HCT116 (cell line): ENCODE measurements around the gene AGTPBP1.

Experiments used
- CTCF ChIP-seq, 3 experiments: fragments of 200-600 bp in 1 of 3; sonication (generic) in 1 of 3; IDR thresholded peaks in 2 of 3; conservative IDR thresholded peaks in 1 of 3; 2 replicates each; pipeline ENCODE4 v1.5.1; 2012 to 2017; ENCODE audit warnings: low read depth in 2 of 3, low read length in 2 of 3, antibody characterized with exemption in 1 of 3, borderline replicate concordance in 1 of 3, control low read depth in 1 of 3, mild to moderate bottlenecking in 1 of 3, mixed read lengths in 1 of 3, mixed run types in 1 of 3, moderate library complexity in 1 of 3; ENCODE audit not compliant: insufficient read depth in 1 of 3
- POLR2A ChIP-seq: IDR thresholded peaks from 2 replicates; pipeline ENCODE4 v1.7.0; 2011; ENCODE audit warnings: borderline replicate concordance; ENCODE audit not compliant: insufficient read depth, insufficient read length; ENCODE audit errors: extremely low read depth
- SP1 ChIP-seq: IDR thresholded peaks from 2 replicates; pipeline ENCODE4 v1.6.1; 2012; ENCODE audit warnings: low read depth

DNA sequence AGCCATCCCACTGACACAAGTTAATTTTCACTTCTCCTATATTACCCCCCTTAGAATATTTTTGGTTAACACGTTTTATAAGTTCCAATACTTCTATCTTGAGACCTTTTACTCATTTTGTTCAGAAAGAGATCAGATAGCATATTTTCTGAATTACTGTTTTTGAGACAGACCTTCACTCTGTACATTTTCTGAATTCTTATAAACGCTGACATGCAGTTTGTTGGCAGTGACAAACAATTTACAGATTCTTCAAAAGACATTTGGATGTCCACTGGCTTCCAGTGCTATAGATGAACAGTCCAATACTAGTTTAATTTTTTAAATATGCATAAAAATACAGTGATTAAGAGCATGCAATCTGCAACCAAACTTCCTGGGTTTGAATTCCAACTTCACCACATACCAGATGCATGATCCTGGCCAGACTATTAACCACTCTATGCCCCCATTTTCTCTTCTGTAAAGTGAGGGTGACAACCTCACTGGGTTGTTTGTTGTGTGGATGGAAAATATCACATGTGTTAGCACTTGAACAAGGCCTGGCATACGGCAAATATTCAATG is 142.1 kb downstream of the AGTPBP1 start:
- TF ChIP-seq CTCF (IDR thresholded peaks at IDR 0.05 in 2 of 3, conservative IDR thresholded peaks at IDR 0.05 in 1 of 3; ENCODE audit: borderline replicate concordance in 1 of 3, insufficient read depth in 1 of 3, low read depth in 2 of 3, low read length in 2 of 3) (no peak), POLR2A (no peak), SP1 (no peak)
